HFF-Myc (cell line): ENCODE data around the gene NREP.

ENCODE experiments used
- DNase-seq: peaks from one replicate; pipeline ENCODE4 v3.0.0-alpha.2; 2011; ENCODE audit warnings: low read depth; ENCODE audit errors: extremely low read depth
- H3K4me3 ChIP-seq: replicated peaks from 2 replicates; pipeline ENCODE4 v1.5.1; 2011; ENCODE audit warnings: low read depth, mild to moderate bottlenecking, control low read depth, low read length
- TF ChIP-seq, protein P1 (sequence below): IDR thresholded peaks from 2 replicates; pipeline ENCODE4 v1.5.1; 2012; ENCODE audit warnings: mild to moderate bottlenecking, low read depth, low read length, control low read depth; ENCODE audit errors: missing control alignments

The NREP gene

DNA sequence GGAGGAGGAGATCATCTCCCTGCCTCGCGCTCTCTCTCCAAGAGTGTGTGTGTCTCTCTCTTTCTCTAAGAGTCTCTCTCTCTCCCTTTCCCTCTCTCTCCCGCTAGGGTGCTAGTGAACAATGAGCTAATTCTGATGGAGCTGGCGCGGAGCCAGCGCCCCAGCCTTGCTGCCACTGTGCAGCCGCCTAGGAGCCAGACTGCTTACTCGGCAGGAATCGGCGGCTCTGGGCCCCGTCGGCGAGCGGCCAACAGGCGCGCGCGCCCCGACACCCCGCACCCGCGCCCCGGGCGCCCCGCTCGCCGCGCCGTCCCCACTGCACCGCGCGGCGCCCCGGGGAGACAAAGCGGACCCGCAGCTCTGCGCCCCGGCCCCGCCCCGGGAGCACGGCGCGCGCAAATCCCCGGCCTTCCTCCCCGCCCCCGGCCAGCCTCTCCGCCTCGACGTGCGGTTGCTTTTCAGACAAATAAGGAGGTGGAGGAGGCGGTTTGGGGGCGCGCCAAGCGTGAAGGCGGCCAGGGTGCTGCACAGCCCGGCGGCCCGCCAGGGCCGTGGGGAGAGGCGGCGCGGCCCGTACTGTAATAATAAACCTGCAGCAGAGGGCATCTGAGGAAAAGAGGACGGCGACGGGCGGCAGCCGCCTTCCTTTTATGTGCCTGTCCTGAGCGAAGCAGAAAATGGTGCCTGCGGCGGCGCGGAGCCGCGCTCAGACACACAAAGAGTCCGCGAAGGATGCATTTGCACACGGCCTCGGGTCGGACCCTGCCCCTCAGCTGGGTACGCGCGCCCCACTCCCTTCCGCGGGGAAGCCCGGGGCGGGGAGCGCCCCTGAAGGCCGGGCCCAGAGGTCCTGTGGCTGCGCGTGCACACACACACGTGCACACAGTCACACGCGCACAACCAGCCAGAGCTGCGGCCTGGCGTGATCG, 625 bp upstream of the NREP start:
- H3K4me3 ChIP-seq, result peak overlapping the region; percentile 61
- peak; percentile 88 for DNase-seq
- TF ChIP-seq, protein P1, sequence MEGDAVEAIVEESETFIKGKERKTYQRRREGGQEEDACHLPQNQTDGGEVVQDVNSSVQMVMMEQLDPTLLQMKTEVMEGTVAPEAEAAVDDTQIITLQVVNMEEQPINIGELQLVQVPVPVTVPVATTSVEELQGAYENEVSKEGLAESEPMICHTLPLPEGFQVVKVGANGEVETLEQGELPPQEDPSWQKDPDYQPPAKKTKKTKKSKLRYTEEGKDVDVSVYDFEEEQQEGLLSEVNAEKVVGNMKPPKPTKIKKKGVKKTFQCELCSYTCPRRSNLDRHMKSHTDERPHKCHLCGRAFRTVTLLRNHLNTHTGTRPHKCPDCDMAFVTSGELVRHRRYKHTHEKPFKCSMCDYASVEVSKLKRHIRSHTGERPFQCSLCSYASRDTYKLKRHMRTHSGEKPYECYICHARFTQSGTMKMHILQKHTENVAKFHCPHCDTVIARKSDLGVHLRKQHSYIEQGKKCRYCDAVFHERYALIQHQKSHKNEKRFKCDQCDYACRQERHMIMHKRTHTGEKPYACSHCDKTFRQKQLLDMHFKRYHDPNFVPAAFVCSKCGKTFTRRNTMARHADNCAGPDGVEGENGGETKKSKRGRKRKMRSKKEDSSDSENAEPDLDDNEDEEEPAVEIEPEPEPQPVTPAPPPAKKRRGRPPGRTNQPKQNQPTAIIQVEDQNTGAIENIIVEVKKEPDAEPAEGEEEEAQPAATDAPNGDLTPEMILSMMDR, result peak; percentile 36

DNA sequence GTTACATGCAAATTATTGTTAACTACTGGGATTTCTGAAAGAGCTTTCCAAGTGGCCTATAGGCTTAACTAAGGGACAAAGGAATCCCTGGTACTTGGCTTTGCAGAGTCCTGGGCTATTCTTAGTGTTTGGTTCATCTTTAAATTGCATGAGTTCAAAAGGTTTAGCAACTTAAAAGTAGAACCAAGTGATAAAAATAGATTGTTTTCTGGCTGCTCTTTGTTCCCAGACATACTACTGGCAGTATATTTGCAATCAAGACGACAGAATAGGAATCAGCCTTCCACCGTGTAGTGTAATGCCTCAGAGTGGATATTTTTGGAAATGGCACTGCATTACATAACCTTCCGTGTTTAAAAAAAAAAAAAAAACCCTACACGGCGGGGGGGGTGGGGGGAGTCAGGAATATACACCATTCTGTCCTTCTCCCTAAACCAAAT, 1.0 kb downstream of the NREP start:
- DNase-seq, result no peak
- peak overlapping the region; percentile 61 for H3K4me3 ChIP-seq

DNA sequence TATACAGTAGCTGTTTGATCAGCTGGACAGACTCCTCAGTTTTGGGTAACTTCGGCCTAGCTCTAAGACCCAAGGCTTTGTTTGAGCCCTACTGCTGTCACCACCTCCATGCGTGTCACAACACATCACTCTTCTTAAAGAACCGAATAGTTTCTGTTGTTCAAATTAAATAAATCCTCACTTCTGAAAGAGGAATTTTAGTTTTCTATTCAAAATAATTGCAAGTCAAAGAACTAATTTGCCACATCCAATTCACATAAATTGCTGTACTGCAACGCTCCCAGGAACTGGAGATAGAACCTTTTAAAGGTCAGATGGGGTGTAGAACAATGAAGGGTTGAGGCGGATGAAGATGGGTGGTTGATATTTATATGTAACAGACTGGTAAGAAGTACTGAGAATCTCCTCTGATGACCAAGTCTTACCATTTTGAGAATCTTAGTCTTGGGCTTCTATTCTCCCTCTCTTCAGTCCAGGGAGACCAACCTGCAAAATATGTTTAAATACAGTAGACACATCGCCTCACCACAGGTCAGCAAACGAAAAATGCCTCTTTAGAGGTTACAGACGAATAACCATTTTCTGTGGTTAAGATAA, 1.6 kb downstream of the NREP start:
- peak overlapping the region; percentile 61 for H3K4me3 ChIP-seq
- TF ChIP-seq, protein P1, result no peak
- DNase-seq, result no peak

More for the DNA sequence above, 1.0 kb downstream of the NREP start:
- TF ChIP-seq, protein P1, result no peak

DNA sequence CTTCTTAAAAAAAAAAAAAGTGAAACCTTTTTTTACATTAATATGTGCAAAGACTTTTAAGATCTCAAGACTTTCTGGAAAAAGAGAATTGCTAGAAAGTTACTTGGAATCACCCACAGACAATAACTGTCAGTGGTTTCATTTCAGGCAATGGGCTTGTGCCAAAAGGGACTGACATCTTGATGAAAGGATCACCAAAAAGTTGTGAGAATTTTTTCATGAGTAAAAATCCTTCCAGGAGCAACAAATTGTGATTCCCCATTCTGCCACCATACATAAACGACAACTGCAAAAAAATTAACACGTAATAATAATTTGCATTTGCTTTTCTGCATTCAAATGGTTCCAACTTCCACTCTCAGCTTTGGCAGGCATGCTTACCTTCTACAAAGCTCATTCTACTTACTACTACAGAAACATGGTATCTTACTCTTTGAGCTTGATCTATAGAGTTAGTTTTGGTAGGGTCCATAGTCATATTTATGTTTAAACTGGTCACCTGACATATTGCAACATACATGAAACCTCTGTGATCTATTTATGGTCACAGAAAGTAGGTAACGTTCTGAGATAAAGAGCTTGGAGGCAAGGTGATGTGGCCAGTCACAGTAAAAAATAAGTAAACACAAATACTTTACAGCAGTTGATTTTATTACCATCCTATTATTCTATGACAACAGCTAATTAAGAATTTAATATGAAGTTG, 3.0 kb downstream of the NREP start:
- H3K4me3 ChIP-seq, result no peak overlapping the region
- no peak for DNase-seq
- TF ChIP-seq, protein P1, result no peak

DNA sequence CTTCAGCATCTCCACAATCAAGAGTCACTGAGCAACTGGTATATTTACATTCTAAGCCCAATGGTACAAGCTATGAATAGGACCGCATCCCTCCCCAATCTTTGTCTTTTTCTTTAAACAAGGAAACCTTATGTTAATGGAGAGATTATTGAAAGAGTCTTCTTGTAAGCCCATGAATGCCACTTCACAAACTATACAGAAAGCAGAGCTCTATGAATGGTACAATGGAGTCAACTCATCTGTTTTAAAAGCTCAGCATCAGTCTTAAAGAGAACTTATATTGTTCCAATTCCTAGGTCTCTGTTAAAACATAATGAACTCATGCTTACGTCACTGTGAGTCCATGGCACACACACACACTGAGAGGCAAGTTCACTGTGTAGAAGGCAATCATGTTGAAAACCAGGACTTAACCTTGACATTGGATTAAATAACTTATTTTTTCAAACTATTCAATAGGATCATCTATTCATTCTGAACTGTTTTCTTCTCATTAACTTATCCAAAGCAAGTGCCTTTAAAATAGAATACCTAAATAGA, 4.5 kb downstream of the NREP start:
- no peak overlapping the region for H3K4me3 ChIP-seq
- TF ChIP-seq, protein P1, result no peak
- DNase-seq, result no peak

DNA sequence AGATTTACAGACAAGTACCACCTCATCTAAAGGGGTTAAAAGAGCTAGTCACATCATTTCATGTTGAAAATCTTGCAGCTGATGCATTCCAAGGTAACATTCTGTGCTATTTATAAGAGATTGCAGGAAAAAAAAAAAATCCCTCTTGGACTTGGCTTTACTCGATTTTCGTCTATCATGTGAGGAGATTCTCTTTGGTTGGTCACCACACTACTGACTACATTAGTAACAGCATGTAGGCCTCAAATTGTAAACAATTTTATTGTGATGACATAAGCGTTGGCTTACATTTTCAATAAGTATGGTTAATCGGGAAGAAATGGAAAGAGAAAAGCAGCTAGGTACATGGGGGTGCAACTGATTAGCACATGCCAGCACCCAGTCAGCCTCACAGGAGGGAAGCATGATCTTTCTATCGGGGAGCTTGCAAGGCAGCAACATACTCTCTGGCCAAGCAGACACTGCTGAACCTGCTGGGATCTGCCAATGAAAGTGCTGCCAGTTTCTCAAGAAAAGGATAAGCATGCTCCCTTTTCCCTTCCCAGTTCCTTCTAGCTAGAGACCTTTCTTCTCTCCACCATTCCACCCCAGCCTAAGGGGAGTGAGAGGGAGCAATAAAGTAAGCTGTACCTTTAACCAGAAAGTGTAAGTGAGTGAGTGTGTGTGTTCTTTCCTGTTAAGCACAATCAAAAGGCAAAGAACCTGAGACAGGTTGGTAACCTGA, 7.5 kb downstream of the NREP start:
- no peak overlapping the region for H3K4me3 ChIP-seq
- DNase-seq, result no peak
- TF ChIP-seq, protein P1, result no peak
